H1 (cell line): ENCODE measurements around the gene MACROH2A1. TPM values are rescaled to one million over a fixed set of nuclear protein-coding genes. Genes with fewer than 3 reads are reported as not detected.
A peak's percentile ranks its signal among the peaks of the same experiment; 100 is the strongest.

ENCODE experiments used
- CTCF ChIA-PET: fragments of 300-600 bp; sonication (Branson Sonifier 250); formaldehyde crosslinking; loops from one replicate; lab custom pipeline; 2021; ENCODE audit not compliant: partially characterized antibody; lab: Charles Lee
- POLR2A ChIA-PET: fragments of 300-600 bp; sonication (Branson Sonifier 250); formaldehyde crosslinking; loops from one replicate; lab custom pipeline; 2021; ENCODE audit warnings: inconsistent platforms; ENCODE audit not compliant: partially characterized antibody; lab: Charles Lee
- DNase-seq, 2 experiments: peaks; one replicate each; pipeline versions ENCODE4 v3.0.0 to v3.0.0-alpha.2; 2010 to 2022; ENCODE audit warnings: low spot score in 2 of 2, low read depth in 1 of 2, mixed read lengths in 1 of 2
- FAIRE-seq: peaks from 2 replicates; lab custom pipeline; 2011; peaks lifted over from hg19 to GRCh38; lab: Jason Lieb, UNC
- H2AFZ ChIP-seq: 2 replicates; pipeline ENCODE4 v1.8.1; 2012; ENCODE audit warnings: low read length, inconsistent platforms
- H2AK5ac ChIP-seq: 2 replicates; pipeline ENCODE4 v1.6.1; 2013; ENCODE audit warnings: low read depth, low read length
- H2BK120ac ChIP-seq: replicated peaks from 2 replicates; pipeline ENCODE3; 2013; ENCODE audit warnings: low read depth, low read length, inconsistent platforms
- H2BK12ac ChIP-seq: 2 replicates; pipeline ENCODE4 v1.6.1; 2013; ENCODE audit warnings: low read depth, low read length
- H2BK15ac ChIP-seq: 2 replicates; pipeline ENCODE4 v1.6.1; 2013; ENCODE audit warnings: low read length
- H2BK20ac ChIP-seq: 2 replicates; pipeline ENCODE4 v1.6.1; 2013; ENCODE audit warnings: low read length
- H2BK5ac ChIP-seq: 2 replicates; pipeline ENCODE4 v1.6.1; 2013; ENCODE audit warnings: low read depth, low read length
- H3K14ac ChIP-seq: 2 replicates; pipeline ENCODE4 v1.6.1; 2013; ENCODE audit warnings: inconsistent platforms; ENCODE audit not compliant: insufficient read length
- H3K18ac ChIP-seq: 2 replicates; pipeline ENCODE4 v1.6.1; 2013; ENCODE audit warnings: low read length; ENCODE audit errors: extremely low read depth
- H3K23ac ChIP-seq: 2 replicates; pipeline ENCODE4 v1.6.1; 2013; ENCODE audit warnings: inconsistent platforms; ENCODE audit not compliant: insufficient read length
- H3K23me2 ChIP-seq: 2 replicates; pipeline ENCODE4 v1.6.1; 2013; ENCODE audit warnings: low read depth, low read length
- H3K27ac ChIP-seq: 2 replicates; pipeline ENCODE4 v1.6.1; 2011; ENCODE audit warnings: low read depth, low read length, inconsistent platforms
- H3K27me3 ChIP-seq, 4 experiments: replicated peaks in 1 of 4; 1 replicate in 1 of 4; 2 replicates in 3 of 4; pipeline versions ENCODE4 v1.6.1 to v1.8.1; 2011 to 2013; ENCODE audit warnings: low read length in 3 of 4, mild to moderate bottlenecking in 3 of 4, inconsistent platforms in 2 of 4, mixed read lengths in 2 of 4, moderate library complexity in 1 of 4; ENCODE audit not compliant: control insufficient read depth in 3 of 4, insufficient read depth in 3 of 4; ENCODE audit errors: extremely low read depth in 1 of 4
- H3K36me3 ChIP-seq, 4 experiments: 2 replicates each; pipeline versions ENCODE4 v1.6.1 to v1.8.1; 2011 to 2013; ENCODE audit warnings: mild to moderate bottlenecking in 4 of 4, low read length in 3 of 4, moderate library complexity in 2 of 4, control low read depth in 1 of 4, inconsistent platforms in 1 of 4; ENCODE audit not compliant: insufficient read depth in 4 of 4, control insufficient read depth in 2 of 4
- H3K4ac ChIP-seq: replicated peaks from 2 replicates; pipeline ENCODE3; 2013; ENCODE audit warnings: low read length, low read depth, mixed read lengths, inconsistent platforms; ENCODE audit not compliant: insufficient read length
- H3K4me1 ChIP-seq, 4 experiments: replicated peaks in 1 of 4; 1 replicate in 1 of 4; 2 replicates in 3 of 4; pipeline versions ENCODE4 v1.6.1 to v1.8.1; 2011 to 2013; ENCODE audit warnings: low read length in 3 of 4, inconsistent platforms in 2 of 4, mixed read lengths in 1 of 4; ENCODE audit not compliant: insufficient read depth in 4 of 4, control insufficient read depth in 3 of 4
- H3K4me2 ChIP-seq, 2 experiments: 2 replicates each; pipeline versions ENCODE4 v1.6.1 to v1.8.1; 2011 to 2013; ENCODE audit warnings: low read depth in 2 of 2, low read length in 2 of 2, control low read depth in 1 of 2, inconsistent platforms in 1 of 2, mild to moderate bottlenecking in 1 of 2; ENCODE audit not compliant: insufficient read depth in 1 of 2
- H3K4me3 ChIP-seq, 4 experiments: fragments of 200-600, 300-600 bp in 1 of 4; sonication (generic), shearing (Covaris generic), sonication (Bioruptor Twin) in 1 of 4; 2 replicates each; pipeline versions ENCODE4 v1.5.1 to v1.8.1; 2011 to 2016; ENCODE audit warnings: low read length in 4 of 4, low read depth in 3 of 4, control low read depth in 2 of 4, inconsistent platforms in 2 of 4, mild to moderate bottlenecking in 2 of 4, mixed read lengths in 1 of 4, moderate library complexity in 1 of 4; ENCODE audit not compliant: insufficient read depth in 2 of 4; ENCODE audit errors: extremely low read depth in 1 of 4
- H3K56ac ChIP-seq: replicated peaks from 2 replicates; pipeline ENCODE3; 2013; ENCODE audit warnings: low read depth, mild to moderate bottlenecking, mixed read lengths, low read length, inconsistent platforms; ENCODE audit not compliant: insufficient read length
- H3K79me1 ChIP-seq: 2 replicates; pipeline ENCODE4 v1.6.1; 2013; ENCODE audit warnings: low read depth, low read length, control low read depth
- H3K79me2 ChIP-seq, 2 experiments: 2 replicates each; pipeline versions ENCODE4 v1.6.1 to v1.8.1; 2012 to 2013; ENCODE audit warnings: low read length in 2 of 2, mild to moderate bottlenecking in 2 of 2, inconsistent platforms in 1 of 2; ENCODE audit not compliant: insufficient read depth in 2 of 2, control insufficient read depth in 1 of 2
- H3K9ac ChIP-seq, 4 experiments: replicated peaks in 1 of 4; 1 replicate in 1 of 4; 2 replicates in 3 of 4; pipeline versions ENCODE4 v1.6.1 to v1.8.1; 2011 to 2013; ENCODE audit warnings: low read depth in 3 of 4, low read length in 3 of 4, control low read depth in 2 of 4, mild to moderate bottlenecking in 2 of 4, moderate library complexity in 2 of 4, inconsistent platforms in 1 of 4; ENCODE audit errors: extremely low read depth in 1 of 4
- H3K9me3 ChIP-seq, 2 experiments: 2 replicates each; pipeline versions ENCODE4 v1.6.1 to v1.8.1; 2012 to 2013; ENCODE audit warnings: mild to moderate bottlenecking in 2 of 2, moderate library complexity in 2 of 2, control low read depth in 1 of 2, inconsistent platforms in 1 of 2, low read depth in 1 of 2, low read length in 1 of 2, mixed read lengths in 1 of 2; ENCODE audit not compliant: insufficient read depth in 2 of 2
- H4K20me1 ChIP-seq, 2 experiments: replicated peaks in 1 of 2; 2 replicates each; pipeline versions ENCODE3 to v1.8.1; 2011 to 2013; ENCODE audit warnings: inconsistent platforms in 2 of 2, low read length in 2 of 2, mild to moderate bottlenecking in 1 of 2; ENCODE audit not compliant: insufficient read depth in 2 of 2, control insufficient read depth in 1 of 2
- H4K5ac ChIP-seq: 2 replicates; pipeline ENCODE4 v1.6.1; 2013; ENCODE audit warnings: low read length, low read depth, mixed read lengths, inconsistent platforms; ENCODE audit not compliant: insufficient read length
- H4K8ac ChIP-seq: 2 replicates; pipeline ENCODE4 v1.8.0; 2013; ENCODE audit warnings: mild to moderate bottlenecking, moderate library complexity, low read length, inconsistent platforms; ENCODE audit not compliant: insufficient read depth; ENCODE audit errors: extremely low read depth
- H4K91ac ChIP-seq: replicated peaks from 2 replicates; pipeline ENCODE3; 2013; ENCODE audit warnings: low read length, mixed read lengths, inconsistent platforms; ENCODE audit not compliant: insufficient read length
- ATF2 ChIP-seq: IDR thresholded peaks from 2 replicates; pipeline ENCODE4 v1.6.1; 2012; ENCODE audit warnings: low read length, inconsistent platforms
- BACH1 ChIP-seq: IDR thresholded peaks from 2 replicates; pipeline ENCODE4 v1.6.1; 2012; ENCODE audit warnings: low read length, improper control_type of control experiment
- BCL11A ChIP-seq, 2 experiments: IDR thresholded peaks; one replicate each; pipeline ENCODE4 v1.6.1; 2011; ENCODE audit warnings: low read depth in 2 of 2, low read length in 2 of 2, mild to moderate bottlenecking in 2 of 2
- CEBPB ChIP-seq: IDR thresholded peaks from 2 replicates; pipeline ENCODE4 v1.6.1; 2012; ENCODE audit warnings: low read depth, low read length
- EP300 ChIP-seq, 2 experiments: IDR thresholded peaks; 1 replicate in 1 of 2; 2 replicates in 1 of 2; pipeline ENCODE4 v1.6.1; 2011 to 2012; ENCODE audit warnings: low read depth in 2 of 2, low read length in 2 of 2, mild to moderate bottlenecking in 2 of 2, borderline replicate concordance in 1 of 2, inconsistent platforms in 1 of 2, moderate library complexity in 1 of 2
- EZH2 ChIP-seq: fragments of 200-600 bp; sonication (generic); IDR thresholded peaks from 2 replicates; pipeline ENCODE4 v1.7.1; 2012; ENCODE audit warnings: low read depth, mild to moderate bottlenecking, moderate library complexity, low read length, inconsistent platforms; ENCODE audit not compliant: severe bottlenecking
- HDAC2 ChIP-seq, 2 experiments: fragments of 300-600 bp in 1 of 2; sonication (generic) in 1 of 2; IDR thresholded peaks; 2 replicates each; pipeline ENCODE4 v1.6.1; 2011 to 2012; ENCODE audit warnings: low read depth in 2 of 2, low read length in 2 of 2, mild to moderate bottlenecking in 2 of 2, moderate library complexity in 2 of 2, borderline replicate concordance in 1 of 2, inconsistent platforms in 1 of 2
- MAX ChIP-seq: IDR thresholded peaks from 2 replicates; pipeline ENCODE4 v1.6.1; 2012; ENCODE audit warnings: inconsistent platforms
- WGBS, 2 experiments: shearing (Covaris generic) in 1 of 2; methylation state at CpG; one replicate each; pipeline versions ENCODE4 v1.1.6 to v1.1.7; 2013 to 2015; ENCODE audit warnings: low lambda C conversion rate in 2 of 2, mixed read lengths in 2 of 2, inconsistent platforms in 1 of 2, low coverage in 1 of 2, missing lambda C conversion rate in 1 of 2; ENCODE audit not compliant: insufficient replicate concordance in 2 of 2, insufficient coverage in 1 of 2, insufficient read length in 1 of 2; ENCODE audit errors: extremely low coverage in 1 of 2, missing lambda C conversion rate in 1 of 2; 5-methylcytosine and 5-hydroxymethylcytosine counted together
- polyA plus RNA-seq, 7 experiments: library from polyadenylated mRNA; depleted of rRNA in 3 of 7; stranded (reverse) in 5 of 7; unstranded in 2 of 7; fragments of >200 nt in 5 of 7; fragments of 200-250 nt in 2 of 7; gene quantifications; 1 replicate in 5 of 7; 2 replicates in 1 of 7; 4 replicates in 1 of 7; pipeline versions ENCODE4 v1.2.1 to v1.2.3, GENCODE V29; 2011 to 2013; ENCODE audit warnings: missing spikeins in 2 of 7, mixed read lengths in 2 of 7
- total RNA-seq: library from RNA; stranded (reverse); fragmentation: NEBNext Ultra II Directional; extraction: Animal tissue kit (Norgen Biotek cat#: 25700); gene quantifications from 2 replicates; pipeline ENCODE4 v1.2.1, GENCODE V29; 2021

MACROH2A1 gene
- total and polyA plus RNA-seq, 2 of the 8 experiments (the other 6 are each of a cell fraction or from before 2014, with no cell fraction given), result 60.0 to 92.3 TPM

GRCh38 chr5:135306557-135306956, 92.5 kb downstream of the MACROH2A1 start:
- POLR2A ChIA-PET, result no interaction called here
- Histone ChIP-seq H4K8ac (no peak overlapping the region), H3K23me2 (no peaks in the 10 kb centered on the region; the same call in 1 of the 2 replicates), H3K4me3 (no peak overlapping the region), H3K18ac (no peak overlapping the region), H2BK15ac (no peak overlapping the region), H3K79me1 (no peaks in the 10 kb centered on the region), H2AFZ (no peak overlapping the region), H2AK5ac (no peak overlapping the region), H3K56ac (no peak overlapping the region), H3K9me3 (no peaks in the 10 kb centered on the region), H2BK20ac (0 out of 2 replicates have a peak overlapping the region, but pooled peaks have one; percentile 22), H2BK120ac (no peak overlapping the region), H3K9ac (no peak overlapping the region), H4K20me1 (no peaks in the 10 kb centered on the region), H3K4ac (no peak overlapping the region), H2BK12ac (no peak overlapping the region), H3K23ac (no peak overlapping the region), H2BK5ac (no peak overlapping the region), H3K4me1 (peaks cover 0 to 11% (median 2%) of the 10 kb centered on the region in 4 experiments; a peak in 3 of 7 replicates), H4K91ac (no peak overlapping the region), H4K5ac (no peak overlapping the region), H3K27me3 (peaks cover 0 to 7% (median under 1%) of the 10 kb centered on the region in 4 experiments; a peak in 2 of 7 replicates), H3K27ac (no peak overlapping the region), H3K79me2 (no peaks in the 10 kb centered on the region)
- no peak for DNase-seq
- FAIRE-seq, result no peak
- WGBS, 2 experiments, result 97% methylated on average over 9 of the region's 9 CpGs; no CpG with 5 or more reads in 1 of the 2 experiments
- CTCF ChIA-PET, result interaction anchor here (1.0 kb wide), 1 partner anchor 17 kb away, joined by 3 read pairs; no protein-coding TSS in a partner anchor
- TF ChIP-seq CEBPB (no peak), BCL11A (IDR thresholded peaks at IDR 0.05; ENCODE audit: low read depth in 2 of 2, low read length in 2 of 2) (no peak), EP300 (IDR thresholded peaks at IDR 0.05; ENCODE audit: borderline replicate concordance in 1 of 2, low read depth in 2 of 2, low read length in 2 of 2) (no peak), MAX (no peak), EZH2 (no peak), BACH1 (no peak), ATF2 (no peak), HDAC2 (IDR thresholded peaks at IDR 0.05; ENCODE audit: borderline replicate concordance in 1 of 2, low read depth in 2 of 2, low read length in 2 of 2) (no peak)
- TF ChIP-seq, all 59 proteins: peak for 0
- Histone ChIP-seq H3K14ac (no peak overlapping the region), H3K36me3 (no peaks in the 10 kb centered on the region), H3K4me2 (no peak overlapping the region)
